Activated CD4-positive, alpha-beta T cell treated with anti-CD3 and anti-CD28 coated beads for 36 hours (primary cell): ENCODE data around the gene CNDP2. TPM values are rescaled to one million over a fixed set of nuclear protein-coding genes. Genes with fewer than 3 reads are reported as not detected.

Experiments used
- ATAC-seq: fragments of 200-7000 bp; cut with Tn5 transposase; one replicate; pipeline ENCODE4 v1.10.0; 2021; ENCODE audit warnings: mild to moderate bottlenecking, moderate library complexity
- CTCF ChIA-PET: fragments of 350-600 bp; sonication (Branson Sonifier 250); formaldehyde crosslinking; loops from one replicate; lab custom pipeline; 2021; ENCODE audit warnings: antibody characterized with exemption; lab: Charles Lee
- POLR2A ChIA-PET: fragments of 350-600 bp; sonication (Branson Sonifier 250); formaldehyde crosslinking; loops from one replicate; lab custom pipeline; 2021; ENCODE audit warnings: antibody characterized with exemption, inconsistent platforms; lab: Charles Lee
- DNase-seq: peaks from one replicate; pipeline ENCODE4 v3.0.0-alpha.2; 2020
- H3K27ac Mint-ChIP-seq: one replicate; pipeline ENCODE4 v1.8.0; 2021; ENCODE audit warnings: mixed read lengths
- H3K27me3 Mint-ChIP-seq: one replicate; pipeline ENCODE4 v1.8.0; 2021; ENCODE audit warnings: mixed read lengths
- H3K36me3 Mint-ChIP-seq: one replicate; pipeline ENCODE4 v1.8.0; 2021; ENCODE audit warnings: low read depth, mixed read lengths
- H3K4me1 Mint-ChIP-seq: one replicate; pipeline ENCODE4 v1.8.0; 2021; ENCODE audit warnings: mixed read lengths
- H3K4me3 Mint-ChIP-seq: one replicate; pipeline ENCODE4 v1.8.0; 2021; ENCODE audit warnings: mild to moderate bottlenecking, moderate library complexity, mixed read lengths
- H3K9me3 Mint-ChIP-seq: one replicate; pipeline ENCODE4 v1.8.0; 2021; ENCODE audit warnings: low read depth, mixed read lengths
- intact Hi-C, 2 experiments: fragments of 100-400 bp; cut with DNase I in 1 of 2; cut with micrococcal nuclease in 1 of 2; formaldehyde crosslinking; loops; one replicate each; pipeline versions ENCODE4 v1.14.2 to v1.15.1; 2022 to 2024; cut with DNase I, micrococcal nuclease
- total RNA-seq, 2 experiments: library from RNA; stranded (reverse); gene quantifications; one replicate each; pipeline ENCODE4 v1.2.3, GENCODE V29; 2021

CNDP2 gene
- total RNA-seq, 2 experiments from 2014 or later, result 128 to 146 TPM

- Mint-ChIP-seq H3K4me3 (no peak overlapping the region), H3K4me1 (no peaks in the 10 kb centered on the region)
- no peak for ATAC-seq
Observed at GRCh38 chr18:74546007-74546406, 49.8 kb downstream of the CNDP2 start.

GRCh38 chr18:74546751-74547530, 50.8 kb downstream of the CNDP2 start:
- H3K27ac Mint-ChIP-seq, result no peak overlapping the region
- CTCF ChIA-PET, result interaction anchor here (0.6 to 1.0 kb wide), 2 partner anchors 10 to 119 kb away, joined by 4 read pairs; no protein-coding TSS in a partner anchor
- H3K36me3 Mint-ChIP-seq, result no peaks in the 10 kb centered on the region
- ATAC-seq (no peak), DNase-seq (no peak)
- H3K9me3 Mint-ChIP-seq, result peaks cover 16% of the 10 kb centered on the region
- intact Hi-C loops, result no loop called here
- H3K4me1 Mint-ChIP-seq, result no peaks in the 10 kb centered on the region
- H3K27me3 Mint-ChIP-seq, result peaks cover 2% of the 10 kb centered on the region
- H3K4me3 Mint-ChIP-seq, result no peak overlapping the region
- POLR2A ChIA-PET, result no interaction called here

More at GRCh38 chr18:74546007-74546406, 49.8 kb downstream of the CNDP2 start:
- H3K27me3 Mint-ChIP-seq, result no peaks in the 10 kb centered on the region
- DNase-seq, result no peak
- ChIA-PET POLR2A (no interaction called here), CTCF (no interaction called here)
- H3K36me3 Mint-ChIP-seq, result no peaks in the 10 kb centered on the region
- no peak overlapping the region for H3K27ac Mint-ChIP-seq
- intact Hi-C loops, result no loop called here
- H3K9me3 Mint-ChIP-seq, result peaks cover 16% of the 10 kb centered on the region

GRCh38 chr18:74547860-74548259, 51.7 kb downstream of the CNDP2 start:
- Mint-ChIP-seq H3K27ac (no peak overlapping the region), H3K27me3 (peaks cover 2% of the 10 kb centered on the region), H3K9me3 (peaks cover 16% of the 10 kb centered on the region), H3K36me3 (no peaks in the 10 kb centered on the region), H3K4me1 (no peaks in the 10 kb centered on the region), H3K4me3 (no peak overlapping the region)
- intact Hi-C loops, result no loop called here
- DNase-seq, result no peak
- CTCF ChIA-PET, result interaction anchor here (0.6 kb wide), 1 partner anchor 184 kb away, joined by 3 read pairs; no protein-coding TSS in a partner anchor
- no peak for ATAC-seq
- POLR2A ChIA-PET, result no interaction called here

- no peak for ATAC-seq
- Mint-ChIP-seq H3K4me3 (no peak overlapping the region), H3K9me3 (peaks cover 16% of the 10 kb centered on the region), H3K27me3 (peaks cover 5% of the 10 kb centered on the region), H3K36me3 (no peaks in the 10 kb centered on the region), H3K4me1 (no peaks in the 10 kb centered on the region), H3K27ac (no peak overlapping the region)
- intact Hi-C loops, result no loop called here
- DNase-seq, result no peak
- CTCF ChIA-PET, result interaction anchor here (0.7 to 1.2 kb wide), 2 partner anchors 9 to 197 kb away, joined by 3 read pairs; no protein-coding TSS in a partner anchor
- POLR2A ChIA-PET, result no interaction called here
Observed at GRCh38 chr18:74549591-74550104, 53.5 kb downstream of the CNDP2 start.

GRCh38 chr18:74550886-74551285, 54.7 kb downstream of the CNDP2 start:
- intact Hi-C loops, result no loop called here
- POLR2A ChIA-PET, result no interaction called here
- CTCF ChIA-PET, result interaction anchor here (0.6 to 1.6 kb wide), 12 partner anchors 13 to 1103 kb away, joined by 3 to 27 read pairs (median 4); no protein-coding TSS in a partner anchor

GRCh38 chr18:74551452-74551851, 55.3 kb downstream of the CNDP2 start:
- POLR2A ChIA-PET, result no interaction called here

More at GRCh38 chr18:74550886-74551285, 54.7 kb downstream of the CNDP2 start:
- Mint-ChIP-seq H3K4me1 (no peaks in the 10 kb centered on the region), H3K9me3 (peaks cover 16% of the 10 kb centered on the region), H3K4me3 (no peak overlapping the region), H3K27me3 (peaks cover 5% of the 10 kb centered on the region), H3K36me3 (no peaks in the 10 kb centered on the region), H3K27ac (no peak overlapping the region)
- DNase-seq, result no peak
- ATAC-seq, result no peak

GRCh38 chr18:74551936-74552555, 55.9 kb downstream of the CNDP2 start:
- ChIA-PET CTCF (interaction anchor here (0.6 to 1.6 kb wide), 40 partner anchors 9 to 619 kb away, joined by 3 to 27 read pairs (median 4); no protein-coding TSS in a partner anchor), POLR2A (no interaction called here)
- ATAC-seq (peak; percentile 100), DNase-seq (peak; percentile 88)
- intact Hi-C loops, result loop anchor here (1.0 kb wide), 2 partner anchors 199 to 356 kb away; no protein-coding TSS in a partner anchor
- H3K27ac Mint-ChIP-seq, result no peak overlapping the region
- no peak overlapping the region for H3K4me3 Mint-ChIP-seq
- H3K4me1 Mint-ChIP-seq, result no peaks in the 10 kb centered on the region
- peaks cover 5% of the 10 kb centered on the region for H3K27me3 Mint-ChIP-seq
- no peaks in the 10 kb centered on the region for H3K36me3 Mint-ChIP-seq
- H3K9me3 Mint-ChIP-seq, result peaks cover 16% of the 10 kb centered on the region

More at GRCh38 chr18:74551452-74551851, 55.3 kb downstream of the CNDP2 start:
- CTCF ChIA-PET, result interaction anchor here (0.6 to 1.6 kb wide), 37 partner anchors 8 to 618 kb away, joined by 3 to 27 read pairs (median 4); no protein-coding TSS in a partner anchor
- H3K27ac Mint-ChIP-seq, result no peak overlapping the region
- intact Hi-C loops, result no loop called here
- no peak for ATAC-seq
- no peaks in the 10 kb centered on the region for H3K4me1 Mint-ChIP-seq
- H3K9me3 Mint-ChIP-seq, result peaks cover 16% of the 10 kb centered on the region
- peaks cover 5% of the 10 kb centered on the region for H3K27me3 Mint-ChIP-seq
- no peak for DNase-seq
- no peak overlapping the region for H3K4me3 Mint-ChIP-seq
- no peaks in the 10 kb centered on the region for H3K36me3 Mint-ChIP-seq

GRCh38 chr18:74556126-74556525, 60.0 kb downstream of the CNDP2 start:
- H3K36me3 Mint-ChIP-seq, result no peaks in the 10 kb centered on the region
- ATAC-seq, result no peak
- CTCF ChIA-PET, result no interaction called here

GRCh38 chr18:74558096-74558495, 61.9 kb downstream of the CNDP2 start:
- H3K4me1 Mint-ChIP-seq, result no peaks in the 10 kb centered on the region
- no peak for ATAC-seq
- no peaks in the 10 kb centered on the region for H3K36me3 Mint-ChIP-seq
- peaks cover 3% of the 10 kb centered on the region for H3K27me3 Mint-ChIP-seq
- H3K27ac Mint-ChIP-seq, result no peak overlapping the region
- no peak for DNase-seq
- H3K9me3 Mint-ChIP-seq, result no peaks in the 10 kb centered on the region
- POLR2A ChIA-PET, result no interaction called here
- CTCF ChIA-PET, result interaction anchor here (0.6 kb wide), 1 partner anchor 19 kb away, joined by 3 read pairs; no protein-coding TSS in a partner anchor
- no peak overlapping the region for H3K4me3 Mint-ChIP-seq
- intact Hi-C loops, result no loop called here

More at GRCh38 chr18:74556126-74556525, 60.0 kb downstream of the CNDP2 start:
- intact Hi-C loops, result no loop called here
- no peaks in the 10 kb centered on the region for H3K9me3 Mint-ChIP-seq
- peaks cover 5% of the 10 kb centered on the region for H3K27me3 Mint-ChIP-seq
- H3K4me1 Mint-ChIP-seq, result no peaks in the 10 kb centered on the region
- H3K27ac Mint-ChIP-seq, result no peak overlapping the region
- DNase-seq, result no peak
- POLR2A ChIA-PET, result no interaction called here
- H3K4me3 Mint-ChIP-seq, result no peak overlapping the region

- no peak overlapping the region for H3K27ac Mint-ChIP-seq
- H3K36me3 Mint-ChIP-seq, result no peaks in the 10 kb centered on the region
- no peak overlapping the region for H3K4me3 Mint-ChIP-seq
- DNase-seq (no peak), ATAC-seq (no peak)
- H3K4me1 Mint-ChIP-seq, result no peaks in the 10 kb centered on the region
- H3K9me3 Mint-ChIP-seq, result peaks cover 7% of the 10 kb centered on the region
- no peaks in the 10 kb centered on the region for H3K27me3 Mint-ChIP-seq
- ChIA-PET CTCF (interaction anchor here (3.1 kb wide), 1 partner anchor 10 kb away, joined by 11 read pairs; no protein-coding TSS in a partner anchor), POLR2A (no interaction called here)
- intact Hi-C loops, result no loop called here
Observed at GRCh38 chr18:74562131-74562730, 66.1 kb downstream of the CNDP2 start.

- H3K36me3 Mint-ChIP-seq, result no peaks in the 10 kb centered on the region
- ATAC-seq (no peak), DNase-seq (no peak)
- intact Hi-C loops, result no loop called here
- peaks cover 7% of the 10 kb centered on the region for H3K9me3 Mint-ChIP-seq
- ChIA-PET POLR2A (no interaction called here), CTCF (interaction anchor here (2.1 kb wide), 1 partner anchor 11 kb away, joined by 10 read pairs; no protein-coding TSS in a partner anchor)
- no peak overlapping the region for H3K27ac Mint-ChIP-seq
- no peaks in the 10 kb centered on the region for H3K27me3 Mint-ChIP-seq
- H3K4me3 Mint-ChIP-seq, result no peak overlapping the region
- H3K4me1 Mint-ChIP-seq, result no peaks in the 10 kb centered on the region
Observed at GRCh38 chr18:74562775-74563174, 66.6 kb downstream of the CNDP2 start.
